GM08714 (cell line): ENCODE results near the gene THRB.

ENCODE experiments used
- H3K4me3 ChIP-seq: fragments of 200-500 bp; sonication (Bioruptor generic); 2 replicates; pipeline ENCODE4 v1.5.1; 2014; ENCODE audit warnings: mild to moderate bottlenecking, low read length, inconsistent platforms
- ZNF274 ChIP-seq: IDR thresholded peaks from 2 replicates; pipeline ENCODE4 v1.6.1; 2012; ENCODE audit warnings: mild to moderate bottlenecking, low read depth, low read length

THRB gene

GRCh38 chr3:24232784-24233183 is 261.9 kb downstream of the THRB start:
- TF ChIP-seq ZNF274 = no peak
- no peak overlapping the region for H3K4me3 ChIP-seq

DNA sequence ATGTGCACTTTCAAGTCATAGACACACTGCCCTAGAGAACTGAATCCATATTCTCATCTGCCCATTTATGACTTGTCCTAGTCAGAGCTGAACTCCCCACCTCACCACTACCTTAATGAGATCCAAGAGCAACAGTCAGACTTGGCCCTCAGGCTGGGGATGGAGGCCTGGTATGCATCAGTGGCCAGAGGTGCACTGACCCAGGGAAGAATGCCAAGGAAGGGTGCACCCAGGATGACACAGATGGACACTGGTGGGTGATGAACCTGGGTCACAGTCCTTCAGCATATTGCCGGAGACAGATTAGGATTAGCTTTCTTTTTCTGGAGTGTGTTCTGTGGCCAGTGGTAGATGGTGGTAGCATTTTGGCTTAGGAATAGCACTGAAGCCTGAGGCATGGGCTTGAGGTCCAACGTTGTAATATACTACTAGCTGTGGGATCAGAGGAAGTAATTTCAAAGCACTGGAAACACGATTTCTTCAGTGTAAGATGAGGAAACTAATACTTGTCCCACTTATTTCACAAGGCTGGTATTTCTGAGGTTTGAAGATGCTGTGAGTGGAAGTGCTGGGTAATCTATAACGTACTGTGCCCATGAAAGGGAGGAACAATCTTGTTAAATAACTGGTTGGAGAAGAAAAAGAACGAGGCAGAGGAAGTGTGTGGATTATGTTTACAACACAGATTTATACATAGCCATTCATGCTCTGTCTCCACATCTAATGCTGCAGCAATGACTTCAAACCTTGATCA is 265.0 kb downstream of the THRB start:
- no peak for TF ChIP-seq ZNF274
- H3K4me3 ChIP-seq = no peak overlapping the region

DNA sequence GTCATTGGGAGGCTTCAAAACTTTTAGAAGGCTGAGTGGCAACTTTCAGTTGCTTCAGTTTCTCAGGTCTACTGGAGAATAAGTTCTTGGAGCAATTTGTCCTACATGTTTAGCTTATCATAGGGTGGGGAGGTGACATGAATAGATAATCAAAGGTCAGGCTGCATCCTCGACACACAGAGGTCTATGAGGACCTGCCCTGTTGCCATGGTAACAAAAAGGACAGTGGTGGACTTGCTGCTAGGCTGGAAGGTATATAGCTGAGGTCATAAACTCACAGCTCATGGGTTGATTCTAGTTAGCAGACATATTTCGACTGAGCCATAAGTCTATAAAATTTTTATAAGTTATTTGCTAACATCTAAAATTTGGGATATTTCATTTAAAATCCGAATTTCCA is 267.0 kb downstream of the THRB start:
- no peak for TF ChIP-seq ZNF274
- H3K4me3 ChIP-seq = no peak overlapping the region

DNA sequence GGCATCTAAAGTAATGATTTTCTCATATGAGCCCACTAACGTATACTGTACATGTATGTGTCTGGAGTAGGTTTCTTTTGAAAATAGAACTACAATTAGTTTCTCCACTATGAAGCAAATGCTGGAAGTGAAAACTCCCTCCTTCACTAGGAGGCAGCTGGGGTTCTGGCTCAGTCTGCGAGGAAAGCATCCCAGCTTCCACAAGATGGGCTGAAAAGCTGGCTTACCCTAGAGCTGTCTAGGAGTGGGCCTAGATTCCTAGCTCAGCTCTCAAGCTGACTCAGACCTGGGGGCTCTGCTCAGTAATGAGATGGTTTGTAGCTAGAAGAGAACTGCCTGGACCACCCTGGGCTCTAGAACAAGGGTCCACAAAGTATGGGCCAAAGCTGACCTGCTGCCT is 268.3 kb downstream of the THRB start:
- no peak overlapping the region for H3K4me3 ChIP-seq
- TF ChIP-seq ZNF274 = no peak

DNA sequence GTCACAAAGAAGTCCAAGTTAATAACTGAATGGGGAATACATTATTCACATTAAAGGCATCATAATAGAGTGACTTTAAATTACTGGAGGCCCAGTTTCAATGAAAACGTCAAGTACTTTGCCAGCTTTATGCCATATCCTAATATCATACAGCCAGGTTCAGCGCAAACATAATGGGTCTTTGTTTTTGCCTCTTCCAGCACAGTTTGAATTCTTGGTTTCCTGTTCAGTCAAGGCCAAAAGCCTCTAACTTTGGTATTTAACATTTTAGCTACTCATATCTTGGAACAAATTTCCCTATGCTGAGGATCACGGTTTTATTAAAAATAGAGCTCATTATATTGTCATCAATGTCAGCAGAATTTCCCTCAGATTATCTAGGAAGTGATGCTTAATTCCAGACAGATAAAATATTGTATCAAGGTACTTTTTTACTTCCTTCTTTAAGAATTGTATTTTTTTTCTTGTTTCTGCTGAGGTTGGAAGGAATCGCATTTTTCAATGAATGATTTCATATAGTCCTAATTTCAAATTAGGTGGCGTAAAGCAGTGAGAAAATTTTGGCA is 269.2 kb downstream of the THRB start:
- no peak overlapping the region for H3K4me3 ChIP-seq
- no peak for TF ChIP-seq ZNF274

DNA sequence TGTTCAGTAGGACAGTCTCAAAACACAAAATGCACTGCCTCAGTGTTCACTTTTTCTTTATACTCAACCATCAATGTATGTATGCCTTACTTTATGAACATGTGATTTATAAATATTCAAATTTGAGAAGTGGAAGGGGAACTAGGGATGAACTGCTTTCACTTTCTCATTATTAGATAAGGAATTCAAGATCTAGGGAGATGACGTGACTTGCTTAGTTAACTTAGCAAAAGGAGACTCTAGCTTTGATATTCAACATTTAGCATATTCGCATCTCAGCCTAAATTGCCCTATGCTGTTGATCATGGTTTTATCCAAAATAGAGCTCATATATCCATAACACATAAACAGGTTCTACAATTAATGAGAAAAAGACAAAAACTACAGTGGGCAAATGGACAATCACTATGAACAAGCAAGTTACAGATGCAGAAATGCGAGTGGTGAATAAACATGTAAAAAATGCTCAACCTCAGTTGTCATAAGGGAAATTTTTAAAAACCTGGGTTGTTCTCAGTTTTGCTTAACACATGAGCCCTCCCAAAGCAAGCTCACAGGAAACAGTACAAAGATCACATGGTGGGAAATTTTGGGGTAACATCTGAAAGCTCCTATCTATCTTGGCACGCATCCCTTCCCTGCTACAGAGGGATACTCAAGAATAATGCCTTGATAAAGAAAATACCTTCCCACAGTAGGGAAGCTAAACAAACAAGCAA is 269.8 kb downstream of the THRB start:
- no peak overlapping the region for H3K4me3 ChIP-seq
- no peak for TF ChIP-seq ZNF274

- no peak overlapping the region for H3K4me3 ChIP-seq
- TF ChIP-seq ZNF274 = no peak
Observed at GRCh38 chr3:24222165-24222805, 272.4 kb downstream of the THRB start.

GRCh38 chr3:24220859-24221657 is 273.6 kb downstream of the THRB start:
- TF ChIP-seq ZNF274 = no peak
- H3K4me3 ChIP-seq = no peak overlapping the region

DNA sequence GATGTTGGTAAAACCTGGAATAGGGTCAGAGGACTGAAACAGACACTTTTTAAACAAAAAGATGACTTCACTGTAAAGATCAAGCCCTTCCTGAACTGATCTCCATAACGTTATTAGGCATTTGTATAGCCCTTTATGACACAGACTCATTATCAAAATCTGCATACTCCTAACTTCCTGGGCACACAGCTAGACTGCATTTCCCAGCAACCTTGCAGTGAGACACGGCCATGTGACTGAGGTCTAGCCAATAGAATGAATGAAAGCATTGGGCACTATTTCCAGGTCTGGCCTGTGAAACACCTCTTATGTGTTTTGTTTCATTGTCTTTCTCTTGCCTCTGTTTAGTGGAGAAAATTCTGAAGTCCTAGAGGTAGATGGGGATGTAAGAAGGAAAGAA is 279.1 kb downstream of the THRB start:
- no peak for TF ChIP-seq ZNF274
- H3K4me3 ChIP-seq = no peak overlapping the region

DNA sequence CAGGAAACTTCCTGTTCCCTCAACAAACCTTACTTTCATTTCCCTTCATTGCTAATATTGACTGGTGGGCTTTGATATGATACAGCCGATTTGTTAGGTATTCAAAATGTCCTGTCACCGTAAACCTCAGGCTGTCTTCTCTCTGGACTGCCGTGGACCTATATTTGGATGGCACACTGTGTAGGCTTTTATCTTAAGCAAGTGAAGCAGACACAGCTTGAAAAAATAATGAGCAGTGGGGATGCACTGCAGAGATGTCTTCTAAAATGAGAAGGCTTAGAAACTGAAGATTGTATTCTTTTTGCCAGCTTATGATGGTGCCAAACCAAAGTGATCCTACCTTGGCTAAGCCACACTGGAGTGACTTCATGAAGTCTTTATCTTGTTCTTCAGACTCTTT is 283.3 kb downstream of the THRB start:
- no peak for TF ChIP-seq ZNF274
- H3K4me3 ChIP-seq = no peak overlapping the region

GRCh38 chr3:24202071-24202470 is 292.6 kb downstream of the THRB start:
- no peak overlapping the region for H3K4me3 ChIP-seq
- no peak for TF ChIP-seq ZNF274

DNA sequence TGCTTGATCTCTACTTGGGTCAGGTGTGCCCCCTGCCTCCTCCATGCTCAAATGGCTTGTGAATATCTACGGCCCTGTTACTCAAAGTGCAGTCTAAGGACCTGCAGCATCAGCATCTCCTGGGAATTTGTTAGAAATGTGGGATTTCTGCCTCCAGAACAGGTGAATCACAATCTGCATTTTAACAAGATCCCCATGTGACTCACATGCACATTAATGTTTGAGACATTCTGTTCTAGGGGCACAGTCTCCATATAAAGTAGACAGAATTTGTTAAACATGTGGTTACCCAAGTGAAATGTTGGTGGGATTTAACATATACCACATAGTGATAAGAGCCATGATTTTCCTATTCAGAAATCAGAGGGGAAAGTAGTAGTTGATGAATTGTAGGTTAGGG is 293.3 kb downstream of the THRB start:
- TF ChIP-seq ZNF274 = no peak

GRCh38 chr3:24199775-24200247 is 294.8 kb downstream of the THRB start:
- no peak overlapping the region for H3K4me3 ChIP-seq
- no peak for TF ChIP-seq ZNF274

More for the DNA sequence above, 293.3 kb downstream of the THRB start:
- no peak overlapping the region for H3K4me3 ChIP-seq

GRCh38 chr3:24199300-24199699 is 295.4 kb downstream of the THRB start:
- TF ChIP-seq ZNF274 = no peak
- H3K4me3 ChIP-seq = no peak overlapping the region

- no peak for TF ChIP-seq ZNF274
- no peak overlapping the region for H3K4me3 ChIP-seq
Observed at GRCh38 chr3:24198728-24199127, 295.9 kb downstream of the THRB start.
